Esophagus squamous epithelium (tissue), 4 donors: ENCODE measurements around the gene PHKG2.
A peak's percentile ranks its signal among the peaks of the same experiment; 100 is the strongest.

Experiments used
- POLR2A ChIP-seq, 4 donors: fragments of 450-650 bp; IDR thresholded peaks; one replicate each; pipeline ENCODE4 v1.6.1; 2017; ENCODE audit warnings: antibody characterized with exemption in 4 of 4, mild to moderate bottlenecking in 4 of 4, moderate library complexity in 3 of 4
- TF ChIP-seq, protein P1 (sequence below), 6 experiments: fragments of 450-650 bp in 4 of 6; fragments of 200-600 bp in 2 of 6; sonication (generic) in 2 of 6; IDR thresholded peaks; one replicate each; pipeline ENCODE4 v1.5.1; 2016 to 2019; ENCODE audit warnings: antibody characterized with exemption in 6 of 6, mild to moderate bottlenecking in 4 of 6, moderate library complexity in 4 of 6

DNA sequence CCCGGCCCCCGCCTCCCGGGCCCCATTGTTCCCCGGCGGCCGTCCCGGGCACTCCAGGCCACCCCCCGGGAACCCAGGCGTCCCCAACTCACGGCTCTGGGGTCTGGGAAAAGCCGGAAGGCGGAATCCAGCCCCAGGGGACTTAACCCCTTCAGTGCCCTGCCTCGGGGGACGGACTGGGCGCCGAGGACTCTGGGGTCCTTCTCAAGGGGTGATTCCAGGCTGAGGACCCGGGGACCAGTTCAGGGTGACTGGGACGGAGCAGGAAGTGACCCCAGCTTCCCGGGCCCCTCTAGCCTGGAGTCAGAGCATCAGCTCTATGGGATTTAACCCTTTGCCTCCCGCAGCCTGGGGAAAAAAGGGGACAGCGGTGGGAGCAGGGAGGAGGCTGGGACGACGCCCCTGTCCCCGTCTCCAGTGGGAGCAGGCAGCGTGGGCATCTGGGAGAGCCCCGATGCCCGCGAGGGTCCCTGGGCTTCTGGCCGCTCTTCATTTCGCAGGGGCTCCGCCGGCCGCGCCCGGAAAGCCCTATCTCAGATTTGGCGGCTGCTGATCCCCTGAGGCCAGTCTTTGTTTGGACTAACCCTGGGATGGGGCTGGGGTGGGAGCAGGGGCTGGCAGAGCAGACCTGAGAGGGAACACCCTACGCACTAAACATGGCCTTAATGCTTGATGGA lies 38.8 kb downstream of the PHKG2 start, which contains the start of gene ZNF629:
- TF ChIP-seq, protein P1, sequence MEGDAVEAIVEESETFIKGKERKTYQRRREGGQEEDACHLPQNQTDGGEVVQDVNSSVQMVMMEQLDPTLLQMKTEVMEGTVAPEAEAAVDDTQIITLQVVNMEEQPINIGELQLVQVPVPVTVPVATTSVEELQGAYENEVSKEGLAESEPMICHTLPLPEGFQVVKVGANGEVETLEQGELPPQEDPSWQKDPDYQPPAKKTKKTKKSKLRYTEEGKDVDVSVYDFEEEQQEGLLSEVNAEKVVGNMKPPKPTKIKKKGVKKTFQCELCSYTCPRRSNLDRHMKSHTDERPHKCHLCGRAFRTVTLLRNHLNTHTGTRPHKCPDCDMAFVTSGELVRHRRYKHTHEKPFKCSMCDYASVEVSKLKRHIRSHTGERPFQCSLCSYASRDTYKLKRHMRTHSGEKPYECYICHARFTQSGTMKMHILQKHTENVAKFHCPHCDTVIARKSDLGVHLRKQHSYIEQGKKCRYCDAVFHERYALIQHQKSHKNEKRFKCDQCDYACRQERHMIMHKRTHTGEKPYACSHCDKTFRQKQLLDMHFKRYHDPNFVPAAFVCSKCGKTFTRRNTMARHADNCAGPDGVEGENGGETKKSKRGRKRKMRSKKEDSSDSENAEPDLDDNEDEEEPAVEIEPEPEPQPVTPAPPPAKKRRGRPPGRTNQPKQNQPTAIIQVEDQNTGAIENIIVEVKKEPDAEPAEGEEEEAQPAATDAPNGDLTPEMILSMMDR (IDR thresholded peaks at IDR 0.05), result peak in 1 of 6 experiments; percentile 26
- TF ChIP-seq POLR2A (IDR thresholded peaks at IDR 0.05), result no peak
